SU-DHL-6 (cell line): ENCODE results near the gene CAMSAP1.

Experiments used
- EZH2phosphoT487 ChIP-seq: fragments of 200-600 bp; sonication (generic), shearing (Covaris generic); conservative IDR thresholded peaks from 2 replicates; pipeline ENCODE4 v1.6.1; 2018; ENCODE audit warnings: mild to moderate bottlenecking, antibody characterized with exemption, low read length, moderate library complexity, mixed read lengths
- TF ChIP-seq, protein P1 (sequence below): fragments of 200-600 bp; sonication (generic); IDR thresholded peaks from one replicate; pipeline ENCODE4 v1.5.1; 2017; ENCODE audit warnings: antibody characterized with exemption, mild to moderate bottlenecking, low read length, moderate library complexity; ENCODE audit not compliant: insufficient read depth, poor library complexity, severe bottlenecking

DNA sequence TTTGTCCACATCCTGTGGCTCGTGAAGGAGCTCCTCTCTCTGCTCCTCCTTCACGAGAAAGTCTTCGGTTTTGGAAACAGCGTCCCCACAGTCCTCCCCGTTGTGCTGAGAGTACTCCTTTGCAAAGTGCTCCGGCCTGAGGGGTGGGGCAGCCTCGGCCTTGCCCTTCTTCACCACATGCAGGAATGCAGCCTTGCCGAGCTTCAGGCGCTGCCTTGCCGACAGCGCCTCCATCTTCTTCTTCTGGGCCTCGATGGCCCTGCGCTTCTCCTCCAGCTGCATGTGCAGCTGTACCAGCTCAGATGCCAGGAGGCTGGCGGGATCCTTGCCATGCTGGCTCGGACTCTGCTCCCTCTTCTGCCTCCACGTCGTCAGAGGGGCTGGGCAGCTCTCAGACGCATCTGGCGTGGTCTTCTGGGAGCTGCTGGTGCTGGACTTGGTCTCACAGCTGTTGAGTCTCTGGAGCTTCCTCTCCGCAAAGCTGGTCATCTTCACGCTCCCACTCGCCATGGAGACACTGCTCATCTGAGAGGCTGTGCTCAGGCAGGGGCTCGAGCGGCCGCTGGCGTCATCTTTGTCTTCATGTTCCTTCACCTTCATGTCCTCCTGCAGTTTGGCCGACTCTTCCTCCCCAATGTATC, 85.5 kb downstream of the CAMSAP1 start:
- TF ChIP-seq, protein P1, sequence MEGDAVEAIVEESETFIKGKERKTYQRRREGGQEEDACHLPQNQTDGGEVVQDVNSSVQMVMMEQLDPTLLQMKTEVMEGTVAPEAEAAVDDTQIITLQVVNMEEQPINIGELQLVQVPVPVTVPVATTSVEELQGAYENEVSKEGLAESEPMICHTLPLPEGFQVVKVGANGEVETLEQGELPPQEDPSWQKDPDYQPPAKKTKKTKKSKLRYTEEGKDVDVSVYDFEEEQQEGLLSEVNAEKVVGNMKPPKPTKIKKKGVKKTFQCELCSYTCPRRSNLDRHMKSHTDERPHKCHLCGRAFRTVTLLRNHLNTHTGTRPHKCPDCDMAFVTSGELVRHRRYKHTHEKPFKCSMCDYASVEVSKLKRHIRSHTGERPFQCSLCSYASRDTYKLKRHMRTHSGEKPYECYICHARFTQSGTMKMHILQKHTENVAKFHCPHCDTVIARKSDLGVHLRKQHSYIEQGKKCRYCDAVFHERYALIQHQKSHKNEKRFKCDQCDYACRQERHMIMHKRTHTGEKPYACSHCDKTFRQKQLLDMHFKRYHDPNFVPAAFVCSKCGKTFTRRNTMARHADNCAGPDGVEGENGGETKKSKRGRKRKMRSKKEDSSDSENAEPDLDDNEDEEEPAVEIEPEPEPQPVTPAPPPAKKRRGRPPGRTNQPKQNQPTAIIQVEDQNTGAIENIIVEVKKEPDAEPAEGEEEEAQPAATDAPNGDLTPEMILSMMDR = no peak
- no peak for TF ChIP-seq EZH2phosphoT487
